RPMI8226 (cell line): Measurements from ENCODE around the gene TNFRSF4.

Source experiments
- DNase-seq: peaks from one replicate; pipeline ENCODE4 v3.0.0-alpha.2; 2015

The TNFRSF4 gene

DNA sequence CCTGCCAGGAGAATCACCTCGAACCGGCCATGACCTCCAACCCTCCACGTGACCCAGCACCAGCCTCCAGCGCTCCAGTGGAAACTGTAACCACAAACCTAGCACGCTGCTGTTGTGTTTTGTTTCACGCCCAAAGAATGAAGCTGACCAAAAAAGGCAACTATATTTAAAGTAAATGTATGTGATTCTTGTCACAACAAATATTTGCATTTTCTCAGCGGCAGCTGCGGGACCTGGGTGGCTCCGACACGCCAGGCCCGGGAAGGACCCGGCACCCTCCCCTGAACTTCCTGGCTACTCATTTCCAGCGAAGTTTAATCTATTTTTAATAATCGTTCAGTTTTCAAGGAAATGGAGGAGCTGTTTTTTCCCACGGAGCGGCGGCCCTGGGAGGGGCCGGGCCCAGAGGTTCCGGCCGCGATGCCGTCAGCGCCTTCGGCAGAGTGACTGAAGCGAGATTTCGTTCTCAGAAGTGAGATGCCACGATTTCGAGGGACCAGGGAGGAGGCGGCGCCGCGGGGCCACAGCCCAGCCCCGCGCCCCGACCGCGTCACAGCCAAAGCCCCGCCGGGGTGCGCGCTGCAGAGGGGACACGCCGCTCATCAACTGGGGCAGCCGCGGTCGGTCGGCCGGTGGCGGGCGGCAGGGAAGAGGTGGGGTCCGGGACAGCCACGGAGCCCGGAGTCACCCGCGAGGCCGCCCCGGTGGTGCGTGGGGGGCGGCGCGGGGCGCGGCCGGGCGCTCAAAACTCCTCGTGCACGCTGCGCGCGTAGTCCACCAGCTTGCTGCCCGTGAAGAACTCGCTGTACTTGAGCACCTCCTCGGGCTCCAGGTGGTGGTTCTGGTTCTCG, 3.0 kb upstream of the TNFRSF4 start:
- no peak for DNase-seq

DNA sequence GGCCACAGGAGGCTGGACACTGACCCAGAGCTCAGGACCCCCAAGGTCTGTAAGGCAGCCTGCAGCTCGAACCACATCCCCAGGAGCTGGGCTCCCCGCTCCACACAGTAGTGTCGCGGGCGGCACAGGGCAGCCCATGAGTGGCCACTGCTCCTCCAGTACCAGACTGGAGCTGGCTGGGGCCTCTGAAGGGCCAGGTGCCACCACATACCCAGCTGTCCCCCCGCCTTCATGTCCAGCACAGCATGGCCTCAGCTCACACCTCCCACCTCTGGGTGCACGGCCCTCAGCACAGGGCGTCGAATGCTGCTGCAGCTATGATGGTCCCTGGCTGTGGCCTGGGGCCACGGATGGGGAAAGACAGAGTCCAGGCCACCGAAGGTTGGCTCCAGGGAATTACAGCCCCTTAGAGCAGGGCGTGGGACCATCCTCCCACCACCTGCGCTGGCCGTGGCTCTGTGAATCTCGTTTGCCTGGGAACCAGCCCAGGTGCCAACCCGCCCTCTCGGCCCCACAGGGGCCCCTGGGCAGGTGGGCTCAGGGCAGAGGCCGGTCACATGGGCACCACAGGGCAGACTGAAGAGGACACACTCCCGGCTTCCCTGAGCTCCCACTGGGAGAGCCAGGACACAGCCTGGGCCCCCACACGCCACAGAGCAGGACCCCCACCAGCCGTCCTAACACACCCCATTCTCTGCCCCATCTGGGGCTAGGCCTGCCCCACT, 2.1 kb upstream of the TNFRSF4 start:
- DNase-seq, result no peak

DNA sequence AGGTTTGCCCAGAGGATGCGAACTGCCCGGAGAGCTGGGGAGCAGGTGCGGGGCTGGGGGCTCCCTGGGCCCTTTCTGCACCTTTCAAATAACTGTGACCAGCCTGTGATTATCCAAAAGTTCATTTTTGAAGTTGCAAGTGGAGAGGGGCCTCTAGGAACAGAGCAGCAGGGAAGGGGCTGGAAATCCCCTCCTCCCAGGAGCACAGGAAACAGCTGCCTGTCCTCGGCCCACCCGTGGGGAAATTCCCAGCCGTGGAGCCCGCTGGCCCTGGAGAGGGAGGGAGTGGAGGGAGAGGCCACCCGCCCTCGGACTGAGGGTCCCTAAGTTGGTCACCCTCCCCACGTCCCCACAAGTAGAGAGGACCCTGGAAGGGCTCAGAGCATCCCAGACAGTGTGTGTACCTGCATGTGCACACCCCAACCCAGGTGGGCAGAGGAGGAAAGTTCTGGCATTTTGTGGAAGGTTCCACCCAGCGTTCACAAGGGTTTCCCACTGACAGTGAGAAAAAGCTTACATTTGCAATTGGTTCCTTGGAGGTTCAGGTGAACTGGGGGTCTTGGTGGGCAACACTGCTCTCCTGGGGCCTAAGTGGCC, 1.2 kb upstream of the TNFRSF4 start:
- DNase-seq, result no peak

DNA sequence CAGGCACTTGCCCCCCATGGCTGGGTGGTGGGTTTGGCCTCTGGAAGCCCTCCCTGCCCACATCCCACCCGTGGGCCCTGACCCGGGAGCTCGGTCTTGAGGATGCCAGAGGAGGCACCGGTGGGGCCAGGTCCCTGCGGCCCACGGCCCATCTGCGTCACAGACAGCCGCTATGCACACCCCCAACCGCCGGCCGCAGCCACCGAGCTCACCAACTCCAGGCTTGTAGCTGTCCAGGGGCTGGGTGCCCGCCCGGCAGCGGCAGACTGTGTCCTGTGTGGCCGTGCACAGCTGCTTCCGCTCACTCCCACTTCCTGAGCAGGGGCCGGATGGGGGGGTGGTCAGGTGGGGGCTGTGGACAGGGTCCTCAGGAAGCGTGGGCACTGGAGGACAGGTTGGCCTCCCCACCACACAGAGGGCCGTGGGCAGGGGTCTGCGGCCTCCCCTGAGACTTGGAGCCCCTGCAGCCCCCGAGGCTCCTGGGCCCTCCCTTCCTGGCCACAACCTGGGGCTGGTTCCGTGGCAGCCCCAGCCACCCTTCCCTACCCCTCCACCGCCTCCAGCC, 1.1 kb downstream of the TNFRSF4 start:
- DNase-seq, result no peak

DNA sequence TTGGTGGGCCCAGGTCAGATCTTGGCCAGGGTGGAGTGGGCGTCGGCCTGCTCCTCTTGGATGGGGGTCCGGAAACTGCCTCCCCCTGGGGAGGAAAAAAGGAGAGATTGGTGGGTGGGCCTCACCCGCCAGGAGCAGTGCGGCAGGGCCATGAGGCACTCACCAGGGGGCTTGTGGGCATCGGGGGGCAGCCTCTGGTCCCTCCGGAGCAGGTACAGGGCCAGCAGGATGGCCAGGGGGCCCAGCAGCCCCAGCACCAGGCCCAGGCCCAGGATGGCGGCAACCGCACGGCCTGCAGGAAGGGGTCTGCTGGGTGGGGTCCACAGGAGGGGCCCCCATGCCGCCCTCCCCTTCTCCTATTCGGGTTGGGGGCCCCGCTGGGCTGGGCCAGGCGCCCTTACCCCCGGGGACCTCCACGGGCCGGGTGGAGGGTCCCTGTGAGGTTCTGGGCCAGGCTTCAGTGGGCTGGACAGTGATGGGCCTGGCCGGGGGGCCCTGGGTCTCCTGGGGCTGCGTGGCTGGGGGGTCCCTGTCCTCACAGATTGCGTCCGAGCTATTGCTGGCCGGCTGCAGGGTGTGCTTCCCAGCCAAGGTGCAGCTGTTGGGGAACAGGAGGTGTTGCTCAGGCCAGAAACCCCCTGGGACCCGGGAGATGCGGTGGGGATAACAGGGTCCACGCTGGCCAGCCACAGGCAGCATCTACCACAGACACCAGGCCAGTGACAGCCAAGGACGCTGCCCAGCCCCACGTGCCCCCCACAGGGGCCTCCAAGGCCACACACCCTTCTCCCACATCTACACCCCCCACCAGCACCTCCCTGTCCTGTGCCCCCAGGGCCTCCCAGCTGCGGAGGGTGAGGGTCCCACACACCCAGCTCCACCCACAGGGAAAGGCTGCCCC, 2.2 kb downstream of the TNFRSF4 start:
- DNase-seq, result no peak

DNA sequence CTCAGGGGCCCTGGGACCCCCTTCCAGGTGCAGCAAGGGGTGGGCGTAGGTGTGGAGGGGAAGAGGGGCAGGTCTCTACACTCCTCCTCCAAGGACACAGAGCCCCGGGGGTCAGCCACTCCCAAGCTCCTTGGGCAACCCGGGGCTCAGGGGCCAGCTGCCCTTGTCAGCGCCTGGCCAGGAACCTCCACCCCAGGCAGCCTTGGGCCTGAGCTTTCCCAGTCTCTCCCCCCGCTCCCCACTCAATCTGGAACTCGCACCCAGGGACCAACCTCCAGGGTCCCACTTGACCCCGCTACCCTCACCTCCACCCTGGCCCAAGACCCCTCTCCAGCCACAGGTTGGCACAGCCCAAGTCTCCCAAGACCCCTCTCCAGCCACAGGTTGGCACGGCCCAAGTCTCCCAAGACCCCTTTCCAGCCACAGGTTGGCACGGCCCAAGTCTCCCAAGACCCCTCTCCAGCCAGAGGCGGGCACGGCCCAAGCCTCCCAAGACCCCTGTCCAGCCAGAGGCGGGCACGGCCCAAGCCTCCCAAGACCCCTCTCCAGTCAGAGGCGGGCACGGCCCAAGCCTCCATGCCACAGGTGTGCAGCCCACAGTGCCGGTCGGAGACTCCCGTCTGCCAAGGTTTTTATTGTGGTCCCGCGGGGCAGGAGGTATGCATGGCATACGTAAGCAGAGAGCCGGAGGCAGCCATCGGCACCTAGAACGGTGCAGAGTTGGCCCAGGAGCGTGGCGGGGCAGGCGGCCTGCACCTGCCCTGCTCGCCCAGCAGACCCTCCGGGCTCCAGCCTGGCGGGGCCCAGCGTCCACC, 3.0 kb downstream of the TNFRSF4 start:
- no peak for DNase-seq

DNA sequence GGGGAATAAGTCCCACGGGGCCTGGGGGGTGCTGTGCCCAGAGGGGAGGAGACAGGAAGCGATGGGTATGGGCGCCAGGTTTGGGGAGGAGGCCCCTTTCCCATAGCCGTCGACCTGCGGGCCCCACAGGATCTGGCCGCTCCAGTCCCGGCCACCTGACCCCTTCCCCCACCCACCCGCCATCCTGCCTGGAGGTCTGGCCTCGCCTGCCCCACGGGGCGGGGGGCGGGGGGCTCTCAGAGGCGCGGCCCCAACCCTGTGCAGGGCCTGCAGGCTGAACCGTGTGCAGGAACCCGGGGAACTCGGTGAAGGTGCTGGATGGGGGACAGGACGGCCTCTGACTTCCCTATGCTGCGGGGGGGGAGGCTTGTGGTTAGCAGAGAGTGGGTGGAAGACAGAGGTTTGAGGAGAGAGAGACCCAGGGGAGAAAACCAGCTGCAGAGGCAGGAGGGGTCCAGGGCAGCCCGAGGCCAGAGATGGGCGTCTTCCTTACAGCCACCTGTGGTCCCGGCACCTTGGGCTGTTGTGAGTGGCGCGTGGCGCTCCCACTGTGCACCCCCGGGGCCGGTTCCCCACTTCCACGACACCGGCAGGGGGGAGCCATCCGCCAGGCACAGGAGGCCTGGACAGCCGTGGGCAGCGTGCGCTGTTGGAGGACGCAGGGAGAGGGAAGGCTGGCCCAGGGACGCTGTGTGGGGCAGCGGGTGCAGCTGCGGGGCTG, 5.1 kb downstream of the TNFRSF4 start:
- peak; percentile 89 for DNase-seq

DNA sequence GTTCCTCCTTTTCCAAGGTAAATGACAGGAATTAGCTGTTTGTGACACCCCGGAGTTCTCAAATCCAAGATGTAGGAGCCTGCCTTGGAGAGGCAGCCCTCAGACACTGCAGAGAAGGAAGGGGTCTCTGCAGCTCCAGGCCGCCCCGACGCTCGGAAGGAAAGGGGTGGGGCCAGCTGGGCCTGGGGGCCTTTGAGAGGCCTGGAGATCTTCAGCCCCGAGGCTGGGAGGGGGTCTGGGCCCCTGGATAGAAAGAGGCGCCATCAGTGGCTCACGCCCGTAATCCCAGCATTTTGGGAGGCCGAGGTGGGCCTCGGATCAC, 6.4 kb downstream of the TNFRSF4 start:
- peak; percentile 31 for DNase-seq

DNA sequence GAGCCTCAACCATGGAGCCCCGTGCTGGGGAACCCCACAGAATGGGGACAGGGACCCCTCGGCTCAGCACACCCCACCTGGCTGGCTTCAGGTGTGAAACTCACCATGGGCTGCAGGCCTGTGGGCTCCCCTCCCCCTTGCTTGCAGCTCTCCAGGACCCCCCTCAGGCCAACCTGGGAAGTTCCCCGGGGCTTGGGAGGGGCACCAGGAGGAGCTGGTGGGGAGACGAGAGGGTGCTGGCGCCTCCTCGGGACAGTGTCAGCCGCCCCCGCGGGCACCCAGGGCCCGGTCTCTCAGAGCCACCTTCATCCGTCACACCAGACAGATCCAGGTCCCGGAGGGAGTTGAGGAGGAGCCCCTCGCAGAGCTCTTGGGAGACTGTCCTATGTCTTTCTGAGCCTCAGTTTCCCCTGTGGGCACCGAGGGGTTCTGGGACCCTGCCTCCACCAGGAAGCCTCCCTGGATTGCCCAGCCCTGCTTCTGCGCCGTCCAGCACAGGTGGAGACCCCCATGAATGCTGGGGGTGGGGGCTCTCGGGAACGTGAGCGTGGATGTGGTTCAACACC, 6.9 kb downstream of the TNFRSF4 start:
- peak; percentile 47 for DNase-seq

DNA sequence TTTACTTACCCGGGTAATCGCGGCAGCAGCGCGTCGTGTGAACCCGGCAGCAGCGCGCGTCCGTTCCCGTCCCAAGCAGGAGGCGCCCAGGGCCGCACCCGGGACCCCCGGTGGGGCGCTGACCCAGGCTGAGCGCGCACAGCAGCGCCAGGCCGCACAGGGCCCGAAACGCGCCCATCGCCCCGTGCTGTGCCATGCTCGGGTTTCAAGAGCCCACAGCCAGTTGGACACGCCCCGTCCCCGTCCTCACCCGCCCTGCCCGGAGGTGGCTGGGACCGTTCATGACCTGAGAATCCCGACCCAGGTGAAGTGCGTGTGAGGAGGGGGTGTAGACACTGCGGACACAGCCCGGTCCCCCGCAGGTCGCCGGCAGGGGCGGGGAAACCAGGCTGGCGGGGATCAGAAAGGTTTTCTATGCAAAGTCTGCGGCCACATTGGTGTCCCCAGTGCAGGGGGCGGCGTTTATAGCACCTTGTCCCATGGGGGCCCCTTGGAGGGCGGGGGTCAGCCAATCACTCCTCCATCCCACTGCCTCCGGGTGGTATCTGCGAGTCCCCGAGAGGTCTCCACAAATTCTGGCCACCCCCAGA, 7.5 kb downstream of the TNFRSF4 start, which contains the start of gene TNFRSF18:
TSS of gene TNFRSF18 (minus strand) at position 217 of the 590 bp plus-strand sequence. CDS start at position 196, 21 bp downstream.
- DNase-seq, result peak; percentile 92

DNA sequence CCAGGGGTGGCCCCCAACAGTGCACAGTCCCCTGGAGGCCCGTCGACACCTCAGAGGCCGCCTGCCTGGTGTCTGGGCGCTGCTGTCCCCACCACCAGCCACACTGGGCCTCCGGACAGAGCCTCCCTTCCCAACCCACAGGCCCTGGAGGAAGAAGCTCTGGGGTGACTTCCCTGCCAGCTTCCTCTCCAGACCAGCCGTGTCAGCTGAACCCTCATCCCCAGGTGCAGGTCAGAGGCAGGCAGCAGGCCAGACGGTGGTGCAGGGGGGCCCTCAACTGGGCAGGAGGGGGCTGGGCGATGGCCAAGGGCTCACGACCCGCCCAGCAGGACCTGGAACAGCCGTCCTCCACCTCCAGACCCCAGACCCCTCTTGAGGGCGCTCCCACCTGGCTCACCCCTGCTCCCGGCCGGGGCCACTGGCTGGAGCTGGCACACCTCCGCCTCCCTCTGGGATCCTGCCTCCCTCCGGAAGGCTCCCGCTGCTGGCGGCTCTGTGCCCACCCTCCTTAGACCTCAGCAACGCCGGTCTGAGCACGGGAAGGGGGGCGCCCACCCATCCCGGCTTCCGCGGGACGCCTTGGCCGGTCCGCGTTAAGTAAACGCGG, 8.1 kb downstream of the TNFRSF4 start:
- DNase-seq, result peak; percentile 88

DNA sequence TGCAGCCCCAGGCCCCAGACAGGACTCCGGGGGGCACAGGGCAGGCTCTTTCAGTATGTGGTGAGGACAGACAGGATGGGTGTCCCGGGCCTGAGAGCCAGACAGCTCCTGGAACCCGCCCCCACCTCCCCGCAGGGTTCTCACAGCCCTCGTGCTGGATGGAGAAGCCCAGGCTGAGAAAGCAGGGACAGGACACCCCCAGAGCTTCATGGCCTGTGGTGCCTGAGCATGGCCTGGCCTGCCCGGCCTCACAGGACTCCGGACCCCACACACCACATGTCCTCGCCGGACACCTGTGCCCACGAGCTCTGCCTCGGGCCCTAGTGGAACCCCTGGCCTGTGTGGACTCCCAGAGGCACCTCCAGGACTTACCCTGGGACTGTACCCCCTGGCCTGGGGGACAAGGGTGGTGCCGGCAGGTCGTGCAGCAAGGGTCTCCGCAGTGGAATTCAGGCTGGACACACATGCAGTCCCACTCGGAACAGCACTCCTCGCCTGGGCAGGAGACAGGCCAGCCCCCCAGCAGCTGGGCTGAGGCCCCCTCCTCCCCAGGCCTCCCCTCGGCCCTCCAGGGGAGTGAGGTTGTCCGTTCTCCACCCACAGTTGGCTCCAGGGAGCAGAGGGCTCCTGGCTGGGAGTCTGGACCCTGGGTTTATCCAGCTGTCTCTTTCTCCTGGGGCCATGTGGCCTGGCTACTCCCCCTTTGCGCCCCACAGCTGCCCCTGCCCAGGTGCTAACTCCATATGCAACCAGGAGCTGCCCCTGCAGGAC, 8.8 kb downstream of the TNFRSF4 start:
- no peak for DNase-seq

DNA sequence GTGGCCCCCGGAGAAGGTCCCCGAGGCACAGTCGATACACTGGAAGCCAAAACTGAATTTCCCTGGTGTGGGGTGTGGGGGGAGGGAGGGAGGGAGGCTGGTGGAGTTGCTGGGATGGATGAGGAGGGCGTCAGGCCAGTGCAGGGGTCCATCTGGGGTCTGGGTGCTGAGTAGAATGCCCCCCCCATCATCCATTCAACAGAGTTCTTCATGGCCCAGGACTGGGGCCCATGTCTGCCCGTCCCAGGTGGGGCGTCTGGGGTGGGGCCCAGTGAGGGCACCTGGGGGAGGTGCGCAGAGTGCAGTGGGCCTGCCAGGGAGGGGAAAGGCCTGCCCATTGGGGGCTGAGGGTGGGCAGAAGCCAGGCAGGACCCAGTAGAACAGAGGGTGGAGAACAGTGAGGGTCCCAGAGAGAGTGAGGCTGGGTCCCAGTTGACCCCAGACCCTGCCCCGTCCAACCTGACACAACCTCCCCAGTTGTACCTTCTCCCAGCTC, 9.5 kb downstream of the TNFRSF4 start:
- DNase-seq, result no peak

DNA sequence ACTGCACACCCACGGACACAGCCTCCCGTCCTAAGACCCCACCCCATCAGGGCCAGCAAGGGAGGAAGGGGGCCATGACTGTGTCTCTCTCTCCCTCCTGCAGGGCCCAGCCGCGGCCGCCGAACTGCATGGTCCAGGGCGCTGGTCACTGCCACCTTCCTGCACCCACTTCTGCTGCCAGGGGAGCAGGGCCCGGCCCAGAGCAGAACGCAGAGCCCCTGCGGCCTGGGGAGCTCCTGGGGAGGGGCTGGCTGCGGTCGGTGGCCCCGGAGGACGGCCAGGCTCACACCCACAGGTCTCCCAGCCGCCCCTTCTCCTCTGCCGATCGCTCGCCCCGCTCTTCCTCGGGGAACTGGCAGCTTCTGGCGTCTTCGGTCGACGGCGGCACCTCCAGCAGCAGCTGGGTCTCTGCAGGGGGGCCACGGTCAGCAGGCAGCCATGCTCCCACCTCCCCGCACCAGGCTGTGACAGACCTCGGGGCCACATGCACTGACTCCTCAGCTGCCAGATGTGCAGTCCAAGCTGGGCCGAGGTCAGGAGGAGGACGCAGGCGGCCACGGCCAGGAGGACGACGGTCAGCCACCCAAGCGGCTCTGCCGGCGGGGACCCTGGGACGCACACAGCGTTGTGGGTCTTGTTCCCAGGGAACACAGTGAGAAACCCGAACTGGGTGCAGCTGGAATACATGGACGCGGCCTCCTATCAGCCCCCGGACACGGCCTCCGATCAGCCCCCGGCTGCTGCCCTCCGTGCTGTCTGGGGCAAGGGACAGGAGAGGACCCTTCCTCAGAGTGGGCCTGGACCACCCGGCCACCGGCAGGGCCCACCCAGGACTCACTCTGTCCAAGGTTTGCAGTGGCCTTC, 10.2 kb downstream of the TNFRSF4 start:
- DNase-seq, result no peak

DNA sequence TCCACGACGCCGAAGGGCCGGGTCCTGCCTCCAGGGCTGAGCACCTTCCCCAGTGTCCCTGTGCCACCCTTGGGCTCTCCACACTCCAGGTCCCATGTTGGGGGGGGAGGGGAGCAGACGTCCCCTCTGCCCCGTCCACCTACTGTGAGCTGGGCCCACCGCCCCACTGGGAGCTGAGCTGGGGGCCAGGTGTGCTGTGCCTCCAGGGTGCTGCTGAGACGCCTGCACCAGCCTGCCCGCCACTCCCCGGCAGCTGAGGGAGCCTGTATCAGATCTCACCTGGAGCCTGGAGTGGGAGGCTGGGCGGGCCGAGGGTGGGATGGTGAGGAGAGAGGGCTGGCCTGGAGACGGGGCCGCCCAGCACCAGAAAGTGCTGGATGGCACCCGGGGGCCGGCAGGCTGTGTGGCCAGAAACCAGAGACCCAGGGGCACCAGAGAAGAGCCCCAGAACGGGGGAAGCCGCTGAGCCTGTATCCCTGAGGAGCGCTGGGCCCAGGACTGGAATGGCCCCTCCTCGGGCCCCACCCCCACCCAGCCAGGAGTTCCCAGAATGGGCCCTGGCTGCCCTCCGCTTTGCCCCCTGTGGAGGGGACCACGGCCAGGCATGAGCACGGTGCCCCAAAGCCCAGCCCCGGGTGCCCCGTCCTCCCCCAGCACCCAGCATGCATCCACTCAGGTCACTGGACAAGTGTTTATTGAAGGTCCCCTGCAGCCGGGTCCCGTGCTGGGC, 11.0 kb downstream of the TNFRSF4 start:
- no peak for DNase-seq

DNA sequence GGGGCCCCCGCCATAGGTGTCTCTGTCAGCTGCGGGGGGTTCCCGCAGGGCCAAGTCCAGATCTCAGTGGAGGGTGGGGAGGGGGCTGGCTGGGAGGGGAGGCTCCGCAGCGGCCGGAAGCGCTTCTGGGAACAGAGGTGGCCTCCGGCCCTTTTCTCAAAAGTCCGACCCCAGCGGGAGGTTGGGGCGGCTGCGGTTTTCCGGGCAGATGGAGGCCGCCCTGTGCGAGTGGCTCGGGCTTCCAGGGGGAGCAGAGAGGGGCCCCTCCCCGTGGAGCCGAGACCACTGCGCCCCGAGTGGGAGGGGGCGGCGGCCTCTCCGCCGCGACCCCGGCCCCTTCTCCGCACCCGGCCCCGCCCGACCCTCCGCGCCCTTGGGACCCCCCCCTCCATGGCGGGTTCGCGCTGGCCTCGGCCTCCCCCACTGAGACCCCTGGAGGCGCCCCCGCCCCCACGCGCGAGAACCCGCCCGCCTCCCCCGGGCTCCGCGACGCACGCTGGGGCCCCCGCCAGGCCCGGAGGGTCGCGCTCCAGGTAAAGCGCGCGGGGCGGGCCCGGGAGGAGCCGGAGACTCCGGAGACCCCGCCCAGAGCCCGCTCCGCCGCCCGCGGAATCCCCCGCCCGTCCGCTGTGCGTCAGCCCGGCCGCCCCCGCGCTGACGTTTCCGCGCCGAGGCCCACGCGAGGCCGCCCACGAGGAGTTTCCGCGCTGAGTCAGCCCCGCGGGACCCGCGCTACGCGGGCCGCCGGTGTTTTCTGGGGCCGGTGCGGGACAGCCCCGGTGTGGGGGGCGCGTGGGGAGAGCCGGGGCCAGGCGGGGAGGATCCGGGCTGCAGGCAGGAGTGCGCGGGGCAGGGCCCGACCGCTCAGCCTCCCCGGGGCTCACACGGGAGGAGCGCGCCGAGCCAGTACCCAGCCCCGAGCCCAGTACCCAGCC, 12.8 kb downstream of the TNFRSF4 start:
- DNase-seq, result peak; percentile 49
